ENCODE results near the gene C16orf89.

Gene C16orf89

GRCh38 chr16:5036228-5037156, 29.3 kb downstream of the C16orf89 start:
- no peak for ATAC-seq (ENCODE audit: low read depth)
- peaks cover 17% of the 10 kb centered on the region for H3K4me1 Mint-ChIP-seq
- H3K27ac Mint-ChIP-seq, result no peak overlapping the region
- H3K9me3 Mint-ChIP-seq, result no peaks in the 10 kb centered on the region
- H3K27me3 Mint-ChIP-seq, result peaks cover 5% of the 10 kb centered on the region
- no peak overlapping the region for H3K4me3 Mint-ChIP-seq
- no peaks in the 10 kb centered on the region for H3K36me3 Mint-ChIP-seq
- DNase-seq (ENCODE audit: low spot score in 2 of 2), result no peak

- Mint-ChIP-seq H3K36me3 (peaks cover 2% of the 10 kb centered on the region), H3K4me3 (no peak overlapping the region), H3K9me3 (no peaks in the 10 kb centered on the region), H3K27ac (no peak overlapping the region), H3K4me1 (peaks cover 13% of the 10 kb centered on the region), H3K27me3 (peaks cover 2% of the 10 kb centered on the region)
- DNase-seq (ENCODE audit: low spot score in 2 of 2), result no peak
- no peak for ATAC-seq (ENCODE audit: low read depth)
Observed at GRCh38 chr16:5035909-5036227, 29.9 kb downstream of the C16orf89 start.

GRCh38 chr16:5034167-5034523, 31.6 kb downstream of the C16orf89 start:
- no peak for ATAC-seq (ENCODE audit: low read depth)
- no peak for DNase-seq (ENCODE audit: low spot score in 2 of 2)
- peak overlapping the region; percentile 92 for H3K27ac Mint-ChIP-seq
- peaks cover 2% of the 10 kb centered on the region for H3K27me3 Mint-ChIP-seq
- no peaks in the 10 kb centered on the region for H3K9me3 Mint-ChIP-seq
- H3K4me3 Mint-ChIP-seq, result peak overlapping the region; percentile 88
- H3K36me3 Mint-ChIP-seq, result peaks cover 3% of the 10 kb centered on the region
- H3K4me1 Mint-ChIP-seq, result peaks cover 14% of the 10 kb centered on the region

GRCh38 chr16:5033256-5034166, 32.2 kb downstream of the C16orf89 start, which contains the start of gene NAGPA:
Gene NAGPA, minus strand, starts transcription at chr16:5033935. Its CDS starts 21 bp downstream, at chr16:5033914.
- Mint-ChIP-seq H3K36me3 (peaks cover 6% of the 10 kb centered on the region), H3K4me3 (peak within 1 kb of the TSS; percentile 88), H3K27me3 (peaks cover 2% of the 10 kb centered on the region), H3K4me1 (peaks cover 16% of the 10 kb centered on the region), H3K9me3 (no peaks in the 10 kb centered on the region), H3K27ac (peak within 1 kb of the TSS; percentile 92)
- DNase-seq (ENCODE audit: low spot score in 2 of 2), result peak; percentile 77 to 84
- ATAC-seq (ENCODE audit: low read depth), result peak; percentile 92

GRCh38 chr16:5032748-5033167, 33.0 kb downstream of the C16orf89 start:
- H3K27me3 Mint-ChIP-seq, result peaks cover 2% of the 10 kb centered on the region
- no peaks in the 10 kb centered on the region for H3K9me3 Mint-ChIP-seq
- H3K36me3 Mint-ChIP-seq, result peaks cover 7% of the 10 kb centered on the region
- DNase-seq (ENCODE audit: low spot score in 2 of 2) (no peak), ATAC-seq (ENCODE audit: low read depth) (no peak)
- peak overlapping the region; percentile 92 for H3K27ac Mint-ChIP-seq
- H3K4me1 Mint-ChIP-seq, result peaks cover 16% of the 10 kb centered on the region
- peak overlapping the region; percentile 88 for H3K4me3 Mint-ChIP-seq

GRCh38 chr16:5031601-5032000, 34.2 kb downstream of the C16orf89 start:
- no peak overlapping the region for H3K4me3 Mint-ChIP-seq
- H3K27me3 Mint-ChIP-seq, result peaks cover under 1% of the 10 kb centered on the region
- H3K4me1 Mint-ChIP-seq, result peaks cover 14% of the 10 kb centered on the region
- DNase-seq (ENCODE audit: low spot score in 2 of 2) (no peak), ATAC-seq (ENCODE audit: low read depth) (no peak)
- peak overlapping the region; percentile 50 for H3K27ac Mint-ChIP-seq
- H3K9me3 Mint-ChIP-seq, result no peaks in the 10 kb centered on the region
- peaks cover 9% of the 10 kb centered on the region for H3K36me3 Mint-ChIP-seq

- Mint-ChIP-seq H3K27me3 (no peaks in the 10 kb centered on the region), H3K9me3 (no peaks in the 10 kb centered on the region), H3K4me1 (peaks cover 13% of the 10 kb centered on the region), H3K27ac (no peak overlapping the region), H3K36me3 (peaks cover 9% of the 10 kb centered on the region), H3K4me3 (no peak overlapping the region)
- DNase-seq (ENCODE audit: low spot score in 2 of 2) (no peak), ATAC-seq (ENCODE audit: low read depth) (no peak)
Observed at GRCh38 chr16:5030251-5030870, 35.4 kb downstream of the C16orf89 start.

GRCh38 chr16:5028950-5029475, 36.7 kb downstream of the C16orf89 start:
- H3K27ac Mint-ChIP-seq, result no peak overlapping the region
- ATAC-seq (ENCODE audit: low read depth) (no peak), DNase-seq (ENCODE audit: low spot score in 2 of 2) (no peak)
- no peaks in the 10 kb centered on the region for H3K27me3 Mint-ChIP-seq
- H3K4me1 Mint-ChIP-seq, result peaks cover 10% of the 10 kb centered on the region
- no peaks in the 10 kb centered on the region for H3K9me3 Mint-ChIP-seq
- H3K36me3 Mint-ChIP-seq, result peaks cover 9% of the 10 kb centered on the region
- no peak overlapping the region for H3K4me3 Mint-ChIP-seq

GRCh38 chr16:5027575-5028235, 38.1 kb downstream of the C16orf89 start:
- Mint-ChIP-seq H3K27me3 (no peaks in the 10 kb centered on the region), H3K4me1 (peaks cover 6% of the 10 kb centered on the region), H3K9me3 (no peaks in the 10 kb centered on the region), H3K36me3 (peaks cover 9% of the 10 kb centered on the region), H3K4me3 (no peak overlapping the region), H3K27ac (no peak overlapping the region)
- ATAC-seq (ENCODE audit: low read depth), result no peak
- DNase-seq (ENCODE audit: low spot score in 2 of 2), result no peak

- no peak overlapping the region for H3K4me3 Mint-ChIP-seq
- ATAC-seq (ENCODE audit: low read depth), result no peak
Observed at GRCh38 chr16:5027086-5027485, 38.7 kb downstream of the C16orf89 start.

GRCh38 chr16:5026664-5027063, 39.1 kb downstream of the C16orf89 start:
- DNase-seq (ENCODE audit: low spot score in 2 of 2) (no peak), ATAC-seq (ENCODE audit: low read depth) (no peak)
- H3K4me1 Mint-ChIP-seq, result peaks cover 4% of the 10 kb centered on the region
- no peaks in the 10 kb centered on the region for H3K27me3 Mint-ChIP-seq
- peak overlapping the region; percentile 6 for H3K27ac Mint-ChIP-seq
- peaks cover 9% of the 10 kb centered on the region for H3K36me3 Mint-ChIP-seq
- no peak overlapping the region for H3K4me3 Mint-ChIP-seq
- H3K9me3 Mint-ChIP-seq, result no peaks in the 10 kb centered on the region

More at GRCh38 chr16:5027086-5027485, 38.7 kb downstream of the C16orf89 start:
- peaks cover 4% of the 10 kb centered on the region for H3K4me1 Mint-ChIP-seq
- peak overlapping the region; percentile 6 for H3K27ac Mint-ChIP-seq
- no peak for DNase-seq (ENCODE audit: low spot score in 2 of 2)
- H3K9me3 Mint-ChIP-seq, result no peaks in the 10 kb centered on the region
- peaks cover 9% of the 10 kb centered on the region for H3K36me3 Mint-ChIP-seq
- no peaks in the 10 kb centered on the region for H3K27me3 Mint-ChIP-seq

- no peak overlapping the region for H3K4me3 Mint-ChIP-seq
- DNase-seq (ENCODE audit: low spot score in 2 of 2), result no peak
- H3K4me1 Mint-ChIP-seq, result peaks cover 4% of the 10 kb centered on the region
Observed at GRCh38 chr16:5025171-5025632, 40.6 kb downstream of the C16orf89 start.

GRCh38 chr16:5024632-5025031, 41.1 kb downstream of the C16orf89 start:
- DNase-seq (ENCODE audit: low spot score in 2 of 2), result no peak
- no peak overlapping the region for H3K27ac Mint-ChIP-seq
- H3K4me3 Mint-ChIP-seq, result no peak overlapping the region
- H3K36me3 Mint-ChIP-seq, result peaks cover 8% of the 10 kb centered on the region
- H3K9me3 Mint-ChIP-seq, result no peaks in the 10 kb centered on the region
- ATAC-seq (ENCODE audit: low read depth), result no peak
- peaks cover 4% of the 10 kb centered on the region for H3K4me1 Mint-ChIP-seq
- no peaks in the 10 kb centered on the region for H3K27me3 Mint-ChIP-seq

More at GRCh38 chr16:5025171-5025632, 40.6 kb downstream of the C16orf89 start:
- Mint-ChIP-seq H3K27me3 (no peaks in the 10 kb centered on the region), H3K27ac (no peak overlapping the region), H3K36me3 (peaks cover 8% of the 10 kb centered on the region), H3K9me3 (no peaks in the 10 kb centered on the region)
- ATAC-seq (ENCODE audit: low read depth), result peak; percentile 37

Data from memory B cell (primary cell).